CD1c-positive myeloid dendritic cell (primary cell): ENCODE data around the gene MYOM3.
"Not testable (repeated sequence)": the region's sequence is repeated elsewhere in the genome, so short reads cannot be mapped to it uniquely, and the experiment has no call there.

Experiments
- DNase-seq: peaks from one replicate; pipeline ENCODE4 v3.0.0-alpha.2; 2016; ENCODE audit errors: extremely low spot score

Gene MYOM3

GRCh38 chr1:24071941-24072340, 40.0 kb downstream of the MYOM3 start:
- DNase-seq: no peak

GRCh38 chr1:24070821-24071393, 41.0 kb downstream of the MYOM3 start:
- DNase-seq: peak; percentile 73

- DNase-seq: no peak
Observed at GRCh38 chr1:24069817-24070216, 42.1 kb downstream of the MYOM3 start.

- no peak for DNase-seq
Observed at GRCh38 chr1:24067978-24068377, 44.0 kb downstream of the MYOM3 start.

GRCh38 chr1:24065304-24065703, 46.6 kb downstream of the MYOM3 start:
- DNase-seq: no peak

GRCh38 chr1:24062221-24062620, 49.7 kb downstream of the MYOM3 start:
- DNase-seq: no peak

GRCh38 chr1:24060482-24060881, 51.5 kb downstream of the MYOM3 start:
- DNase-seq: no peak

GRCh38 chr1:24058671-24059455, 53.1 kb downstream of the MYOM3 start:
- DNase-seq: no peak

GRCh38 chr1:24057171-24057570, 54.8 kb downstream of the MYOM3 start:
- DNase-seq: no peak

GRCh38 chr1:24055681-24056080, 56.3 kb downstream of the MYOM3 start:
- DNase-seq: no peak

- no peak for DNase-seq
Observed at GRCh38 chr1:24052220-24052619, 59.7 kb downstream of the MYOM3 start.

- DNase-seq: peak; percentile 3
Observed at GRCh38 chr1:24051206-24051945, 60.6 kb downstream of the MYOM3 start.

GRCh38 chr1:24049733-24050132, 62.2 kb downstream of the MYOM3 start:
- no peak for DNase-seq

GRCh38 chr1:24048894-24049293, 63.0 kb downstream of the MYOM3 start:
- not testable (repeated sequence) for DNase-seq

- DNase-seq: no peak
Observed at GRCh38 chr1:24048205-24048869, 63.6 kb downstream of the MYOM3 start.

- no peak for DNase-seq
Observed at GRCh38 chr1:24047110-24047477, 64.8 kb downstream of the MYOM3 start.

- no peak for DNase-seq
Observed at GRCh38 chr1:24045771-24046170, 66.2 kb downstream of the MYOM3 start.

GRCh38 chr1:24044672-24045071, 67.3 kb downstream of the MYOM3 start:
- DNase-seq: not testable (repeated sequence)

GRCh38 chr1:24043345-24044032, 68.4 kb downstream of the MYOM3 start:
- no peak for DNase-seq

GRCh38 chr1:24042315-24042714, 69.6 kb downstream of the MYOM3 start:
- no peak for DNase-seq

GRCh38 chr1:24036088-24036487, 75.8 kb downstream of the MYOM3 start:
- DNase-seq: no peak

- no peak for DNase-seq
Observed at GRCh38 chr1:24032981-24033380, 79.0 kb downstream of the MYOM3 start.
